Keratinocyte (primary cell): ENCODE data around the gene SURF4. TPM values are rescaled to one million over a fixed set of nuclear protein-coding genes. Genes with fewer than 3 reads are reported as not detected.

Experiments
- DNase-seq: peaks from one replicate; pipeline ENCODE4 v3.0.0-alpha.2; 2011; ENCODE audit warnings: low read depth, missing footprints, low spot score
- FAIRE-seq: peaks from 2 replicates; lab custom pipeline; 2011; peaks lifted over from hg19 to GRCh38; lab: Jason Lieb, UNC
- H2AFZ ChIP-seq: 2 replicates; pipeline ENCODE4 v1.6.0; 2012; ENCODE audit warnings: low read length, control low read depth, inconsistent platforms; ENCODE audit not compliant: control insufficient read depth
- H3K27ac ChIP-seq: 2 replicates; pipeline ENCODE4 v1.5.1; 2011; ENCODE audit warnings: low read length; ENCODE audit not compliant: control insufficient read depth, insufficient read depth
- H3K27me3 ChIP-seq: 3 replicates; pipeline ENCODE4 v1.6.0; 2011; ENCODE audit warnings: low read length; ENCODE audit not compliant: control insufficient read depth, insufficient read depth; ENCODE audit errors: extremely low read depth
- H3K36me3 ChIP-seq, 2 experiments: 2 replicates in 1 of 2; 3 replicates in 1 of 2; pipeline ENCODE4 v1.5.1; 2011; ENCODE audit warnings: low read length in 2 of 2, mild to moderate bottlenecking in 1 of 2; ENCODE audit not compliant: control insufficient read depth in 2 of 2, insufficient read depth in 2 of 2; ENCODE audit errors: extremely low read depth in 1 of 2
- H3K4me1 ChIP-seq: 3 replicates; pipeline ENCODE4 v1.5.1; 2011; ENCODE audit warnings: low read length; ENCODE audit not compliant: control insufficient read depth, insufficient read depth; ENCODE audit errors: extremely low read depth
- H3K4me2 ChIP-seq: 3 replicates; pipeline ENCODE4 v1.6.0; 2011; ENCODE audit warnings: low read depth, low read length; ENCODE audit not compliant: control insufficient read depth, insufficient read depth; ENCODE audit errors: extremely low read depth
- H3K4me3 ChIP-seq, 3 experiments: fragments of 200-600 bp in 1 of 3; sonication (generic) in 1 of 3; 2 replicates in 2 of 3; 3 replicates in 1 of 3; pipeline ENCODE4 v1.5.1; 2011 to 2016; ENCODE audit warnings: low read length in 3 of 3, mild to moderate bottlenecking in 3 of 3, control low read depth in 2 of 3, inconsistent platforms in 1 of 3, low read depth in 1 of 3, mixed read lengths in 1 of 3, mixed run types in 1 of 3, moderate library complexity in 1 of 3; ENCODE audit not compliant: control insufficient read depth in 2 of 3, insufficient read depth in 2 of 3; ENCODE audit errors: extremely low read depth in 1 of 3
- H3K79me2 ChIP-seq: 2 replicates; pipeline ENCODE4 v1.6.0; 2012; ENCODE audit warnings: low read length; ENCODE audit not compliant: control insufficient read depth, insufficient read depth
- H3K9ac ChIP-seq: 3 replicates; pipeline ENCODE4 v1.6.0; 2011; ENCODE audit warnings: low read length; ENCODE audit not compliant: control insufficient read depth, insufficient read depth; ENCODE audit errors: extremely low read depth
- H3K9me1 ChIP-seq: 3 replicates; pipeline ENCODE4 v1.6.0; 2011; ENCODE audit warnings: low read length; ENCODE audit not compliant: control insufficient read depth, insufficient read depth; ENCODE audit errors: extremely low read depth
- H3K9me3 ChIP-seq: 2 replicates; pipeline ENCODE4 v1.5.1; 2012; ENCODE audit warnings: low read depth, low read length; ENCODE audit not compliant: control insufficient read depth
- H4K20me1 ChIP-seq: 3 replicates; pipeline ENCODE4 v1.6.0; 2011; ENCODE audit warnings: low read length; ENCODE audit not compliant: control insufficient read depth, insufficient read depth; ENCODE audit errors: extremely low read depth
- EZH2 ChIP-seq: IDR thresholded peaks from one replicate; pipeline ENCODE4 v1.6.1; 2012; ENCODE audit warnings: inconsistent platforms, mild to moderate bottlenecking, low read length, moderate library complexity
- dilution Hi-C: fragments of 300-500 bp; cut with MboI; formaldehyde crosslinking; loops from one replicate; pipeline ENCODE4 v1.7.0; 2020; ENCODE audit warnings: low sequenced_read_pairs; ENCODE audit not compliant: extremely low pct_ligation_motif_present
- polyA plus RNA-seq, 5 experiments: library from polyadenylated mRNA; depleted of rRNA in 3 of 5; stranded (reverse) in 3 of 5; stranded (forward) in 1 of 5; unstranded in 1 of 5; fragments of >200 nt; gene quantifications; 1 replicate in 1 of 5; 2 replicates in 3 of 5; 3 replicates in 1 of 5; pipeline versions ENCODE4 v1.2.1 to v1.2.3, GENCODE V29; 2011 to 2012; ENCODE audit warnings: missing spikeins in 2 of 5, low read depth in 1 of 5, low replicate concordance in 1 of 5
- TF ChIP-seq, protein P1 (sequence below), 3 experiments: IDR thresholded peaks in 1 of 3; conservative IDR thresholded peaks in 1 of 3; optimal IDR thresholded peaks in 1 of 3; 2 replicates in 2 of 3; 3 replicates in 1 of 3; pipeline versions ENCODE3 to v1.5.1; 2011; ENCODE audit warnings: low read length in 3 of 3, mild to moderate bottlenecking in 3 of 3, moderate library complexity in 2 of 3, control low read depth in 1 of 3, inconsistent platforms in 1 of 3; ENCODE audit not compliant: insufficient read depth in 2 of 3; ENCODE audit errors: extremely low read depth in 1 of 3

SURF4 gene
- polyA plus RNA-seq, 1 donor (not counting 4 experiments of a cell fraction or from before 2014, with no cell fraction given), result 153 TPM

DNA sequence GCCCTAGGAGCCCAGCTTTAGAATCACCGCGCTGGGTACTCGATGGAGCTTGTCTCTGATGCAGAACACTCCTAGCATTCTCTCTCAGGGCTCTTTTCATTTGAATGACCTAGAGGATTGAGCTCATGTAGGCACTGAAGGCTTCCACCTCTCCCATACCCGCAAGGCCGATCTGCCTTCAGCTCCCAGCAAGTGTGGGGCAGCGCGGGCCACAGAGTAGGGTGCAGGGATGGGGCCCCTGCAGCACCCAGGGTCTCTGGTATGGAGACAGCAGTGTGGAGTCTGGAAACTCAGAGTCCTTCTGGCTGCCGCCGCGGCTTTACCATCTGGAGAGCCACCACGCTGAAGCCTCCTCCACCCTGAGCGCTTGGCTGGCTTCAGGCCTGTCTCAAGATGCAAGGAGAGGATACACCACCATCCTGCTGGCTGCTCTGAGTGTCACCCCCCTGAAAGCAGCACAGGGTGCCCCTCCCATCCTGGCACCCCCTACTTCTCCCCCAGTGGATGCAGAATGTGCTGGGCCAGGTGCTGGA lies 13.2 kb upstream of the SURF4 start:
- H3K4me2 ChIP-seq, result no peak overlapping the region
- no peak overlapping the region for H3K4me3 ChIP-seq
- no peak for DNase-seq
- no peak overlapping the region for H2AFZ ChIP-seq
- TF ChIP-seq EZH2, result no peak
- TF ChIP-seq, protein P1, sequence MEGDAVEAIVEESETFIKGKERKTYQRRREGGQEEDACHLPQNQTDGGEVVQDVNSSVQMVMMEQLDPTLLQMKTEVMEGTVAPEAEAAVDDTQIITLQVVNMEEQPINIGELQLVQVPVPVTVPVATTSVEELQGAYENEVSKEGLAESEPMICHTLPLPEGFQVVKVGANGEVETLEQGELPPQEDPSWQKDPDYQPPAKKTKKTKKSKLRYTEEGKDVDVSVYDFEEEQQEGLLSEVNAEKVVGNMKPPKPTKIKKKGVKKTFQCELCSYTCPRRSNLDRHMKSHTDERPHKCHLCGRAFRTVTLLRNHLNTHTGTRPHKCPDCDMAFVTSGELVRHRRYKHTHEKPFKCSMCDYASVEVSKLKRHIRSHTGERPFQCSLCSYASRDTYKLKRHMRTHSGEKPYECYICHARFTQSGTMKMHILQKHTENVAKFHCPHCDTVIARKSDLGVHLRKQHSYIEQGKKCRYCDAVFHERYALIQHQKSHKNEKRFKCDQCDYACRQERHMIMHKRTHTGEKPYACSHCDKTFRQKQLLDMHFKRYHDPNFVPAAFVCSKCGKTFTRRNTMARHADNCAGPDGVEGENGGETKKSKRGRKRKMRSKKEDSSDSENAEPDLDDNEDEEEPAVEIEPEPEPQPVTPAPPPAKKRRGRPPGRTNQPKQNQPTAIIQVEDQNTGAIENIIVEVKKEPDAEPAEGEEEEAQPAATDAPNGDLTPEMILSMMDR (optimal IDR thresholded peaks at IDR 0.05 in 1 of 3, IDR thresholded peaks at IDR 0.05 in 1 of 3, conservative IDR thresholded peaks at IDR 0.05 in 1 of 3; ENCODE audit: extremely low read depth in 1 of 3, insufficient read depth in 2 of 3, low read length in 3 of 3), result no peak
- dilution Hi-C loops, result no loop called here
- H3K27me3 ChIP-seq, result peaks cover 5% of the 10 kb centered on the region
- H3K9ac ChIP-seq, result no peak overlapping the region
- peaks cover 9% of the 10 kb centered on the region for H3K4me1 ChIP-seq
- H3K27ac ChIP-seq, result no peak overlapping the region
- no peak for FAIRE-seq
- no peaks in the 10 kb centered on the region for H3K79me2 ChIP-seq
- H4K20me1 ChIP-seq, result no peaks in the 10 kb centered on the region
- H3K36me3 ChIP-seq, result no peaks in the 10 kb centered on the region
- no peaks in the 10 kb centered on the region for H3K9me3 ChIP-seq
- H3K9me1 ChIP-seq, result no peaks in the 10 kb centered on the region

DNA sequence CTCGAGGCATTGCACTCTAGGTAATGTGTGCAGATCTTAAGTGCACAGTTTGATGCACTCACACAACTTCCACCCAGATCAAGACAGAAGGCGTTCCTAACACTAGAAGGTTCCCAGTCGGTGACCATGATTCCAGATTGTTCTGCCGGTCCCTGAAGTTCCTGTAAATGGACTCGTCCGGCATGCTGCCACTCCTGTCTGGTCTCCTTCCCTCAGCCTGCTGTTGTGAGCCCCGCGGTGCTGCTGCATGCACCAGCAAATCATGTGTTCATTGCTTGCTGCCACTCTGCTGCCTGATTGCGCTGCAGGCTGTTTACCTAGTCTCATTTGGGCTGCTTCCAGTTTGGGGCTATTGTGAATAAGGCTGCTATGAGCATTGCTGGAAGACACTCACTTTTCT lies 11.8 kb upstream of the SURF4 start:
- Histone ChIP-seq H4K20me1 (no peaks in the 10 kb centered on the region), H2AFZ (peak overlapping the region; percentile 21), H3K27ac (no peak overlapping the region), H3K79me2 (no peaks in the 10 kb centered on the region), H3K27me3 (no peaks in the 10 kb centered on the region), H3K4me2 (peak overlapping the region; percentile 25), H3K9me1 (no peaks in the 10 kb centered on the region), H3K4me1 (peaks cover 9% of the 10 kb centered on the region), H3K9ac (no peak overlapping the region), H3K4me3 (no peak overlapping the region), H3K36me3 (no peaks in the 10 kb centered on the region), H3K9me3 (no peaks in the 10 kb centered on the region)
- DNase-seq (no peak), FAIRE-seq (peak; percentile 88)
- no peak for TF ChIP-seq EZH2
- TF ChIP-seq, protein P1 (optimal IDR thresholded peaks at IDR 0.05 in 1 of 3, IDR thresholded peaks at IDR 0.05 in 1 of 3, conservative IDR thresholded peaks at IDR 0.05 in 1 of 3; ENCODE audit: extremely low read depth in 1 of 3, insufficient read depth in 2 of 3, low read length in 3 of 3), result no peak
- dilution Hi-C loops, result no loop called here
